Measurements from ENCODE around the gene TPD52L1. TPM values are rescaled to one million over a fixed set of nuclear protein-coding genes. Genes with fewer than 3 reads are reported as not detected.

Gene TPD52L1
- total and polyA plus RNA-seq, 4 donors, result 16.5 to 55.1 (median 22.4) TPM

- H3K9me3 ChIP-seq (ENCODE audit: control insufficient read depth, insufficient read depth, low read length), result no peaks in the 10 kb centered on the region
- H3K4me1 ChIP-seq (ENCODE audit: control insufficient read depth, insufficient read depth, low read length), result no peaks in the 10 kb centered on the region
- 100% methylated on average over 1 of the region's 2 CpGs for WGBS (ENCODE audit: insufficient coverage)
- DNase-seq (ENCODE audit: low read depth in 4 of 6, low spot score in 6 of 6), result no peak
- H3K36me3 ChIP-seq (ENCODE audit: control insufficient read depth, insufficient read depth, low read length), result no peaks in the 10 kb centered on the region
- no peak overlapping the region for H3K4me3 ChIP-seq (ENCODE audit: low read depth, low read length)
- H3K27me3 ChIP-seq (ENCODE audit: control insufficient read depth, insufficient read depth, low read length), result no peaks in the 10 kb centered on the region
- H3K27ac ChIP-seq (ENCODE audit: low read depth, low read length), result no peak overlapping the region
Measured at GRCh38 chr6:125253881-125254280, 100.3 kb downstream of the TPD52L1 start.

GRCh38 chr6:125254321-125254720 lies 100.7 kb downstream of the TPD52L1 start:
- no peaks in the 10 kb centered on the region for H3K36me3 ChIP-seq (ENCODE audit: control insufficient read depth, insufficient read depth, low read length)
- H3K27ac ChIP-seq (ENCODE audit: low read depth, low read length), result no peak overlapping the region
- no peaks in the 10 kb centered on the region for H3K9me3 ChIP-seq (ENCODE audit: control insufficient read depth, insufficient read depth, low read length)
- no peak for DNase-seq (ENCODE audit: low read depth in 4 of 6, low spot score in 6 of 6)
- 100% methylated on average over 1 of the region's 3 CpGs for WGBS (ENCODE audit: insufficient coverage)
- H3K4me3 ChIP-seq (ENCODE audit: low read depth, low read length), result no peak overlapping the region
- no peaks in the 10 kb centered on the region for H3K4me1 ChIP-seq (ENCODE audit: control insufficient read depth, insufficient read depth, low read length)
- no peaks in the 10 kb centered on the region for H3K27me3 ChIP-seq (ENCODE audit: control insufficient read depth, insufficient read depth, low read length)

- WGBS (ENCODE audit: insufficient coverage), result 90% methylated on average over 3 of the region's 3 CpGs
- Histone ChIP-seq H3K9me3 (ENCODE audit: control insufficient read depth, insufficient read depth, low read length) (no peaks in the 10 kb centered on the region), H3K36me3 (ENCODE audit: control insufficient read depth, insufficient read depth, low read length) (no peaks in the 10 kb centered on the region), H3K4me1 (ENCODE audit: control insufficient read depth, insufficient read depth, low read length) (no peaks in the 10 kb centered on the region), H3K27ac (ENCODE audit: low read depth, low read length) (no peak overlapping the region), H3K27me3 (ENCODE audit: control insufficient read depth, insufficient read depth, low read length) (no peaks in the 10 kb centered on the region), H3K4me3 (ENCODE audit: low read depth, low read length) (no peak overlapping the region)
- no peak for DNase-seq (ENCODE audit: low read depth in 4 of 6, low spot score in 6 of 6)
Measured at GRCh38 chr6:125255201-125255600, 101.6 kb downstream of the TPD52L1 start.

- Histone ChIP-seq H3K4me1 (ENCODE audit: control insufficient read depth, insufficient read depth, low read length) (no peaks in the 10 kb centered on the region), H3K9me3 (ENCODE audit: control insufficient read depth, insufficient read depth, low read length) (no peaks in the 10 kb centered on the region), H3K27me3 (ENCODE audit: control insufficient read depth, insufficient read depth, low read length) (no peaks in the 10 kb centered on the region), H3K4me3 (ENCODE audit: low read depth, low read length) (no peak overlapping the region), H3K27ac (ENCODE audit: low read depth, low read length) (no peak overlapping the region), H3K36me3 (ENCODE audit: control insufficient read depth, insufficient read depth, low read length) (no peaks in the 10 kb centered on the region)
- no CpG with 5 or more reads among the region's 3 CpGs for WGBS (ENCODE audit: insufficient coverage)
- no peak for DNase-seq (ENCODE audit: low read depth in 4 of 6, low spot score in 6 of 6)
Measured at GRCh38 chr6:125257351-125257750, 103.8 kb downstream of the TPD52L1 start.

- no peaks in the 10 kb centered on the region for H3K27me3 ChIP-seq (ENCODE audit: control insufficient read depth, insufficient read depth, low read length)
- no peak overlapping the region for H3K4me3 ChIP-seq (ENCODE audit: low read depth, low read length)
- H3K4me1 ChIP-seq (ENCODE audit: control insufficient read depth, insufficient read depth, low read length), result no peaks in the 10 kb centered on the region
- no peaks in the 10 kb centered on the region for H3K9me3 ChIP-seq (ENCODE audit: control insufficient read depth, insufficient read depth, low read length)
- DNase-seq (ENCODE audit: low read depth in 4 of 6, low spot score in 6 of 6), result no peak
- no peak overlapping the region for H3K27ac ChIP-seq (ENCODE audit: low read depth, low read length)
- no CpG with 5 or more reads among the region's 2 CpGs for WGBS (ENCODE audit: insufficient coverage)
- H3K36me3 ChIP-seq (ENCODE audit: control insufficient read depth, insufficient read depth, low read length), result no peaks in the 10 kb centered on the region
Measured at GRCh38 chr6:125258651-125259353, 105.2 kb downstream of the TPD52L1 start.

GRCh38 chr6:125259354-125259736 lies 105.8 kb downstream of the TPD52L1 start:
- DNase-seq (ENCODE audit: low read depth in 4 of 6, low spot score in 6 of 6), result no peak
- 88% methylated on average over 2 of the region's 2 CpGs for WGBS (ENCODE audit: insufficient coverage)
- no peaks in the 10 kb centered on the region for H3K36me3 ChIP-seq (ENCODE audit: control insufficient read depth, insufficient read depth, low read length)

GRCh38 chr6:125262016-125263013 lies 108.7 kb downstream of the TPD52L1 start:
- no peak overlapping the region for H3K4me3 ChIP-seq (ENCODE audit: low read depth, low read length)
- H3K4me1 ChIP-seq (ENCODE audit: control insufficient read depth, insufficient read depth, low read length), result no peaks in the 10 kb centered on the region
- 95% methylated on average over 7 of the region's 12 CpGs for WGBS (ENCODE audit: insufficient coverage)
- DNase-seq (ENCODE audit: low read depth in 4 of 6, low spot score in 6 of 6), result no peak
- no peaks in the 10 kb centered on the region for H3K36me3 ChIP-seq (ENCODE audit: control insufficient read depth, insufficient read depth, low read length)
- H3K9me3 ChIP-seq (ENCODE audit: control insufficient read depth, insufficient read depth, low read length), result no peaks in the 10 kb centered on the region
- no peaks in the 10 kb centered on the region for H3K27me3 ChIP-seq (ENCODE audit: control insufficient read depth, insufficient read depth, low read length)
- no peak overlapping the region for H3K27ac ChIP-seq (ENCODE audit: low read depth, low read length)

More at GRCh38 chr6:125259354-125259736, 105.8 kb downstream of the TPD52L1 start:
- no peaks in the 10 kb centered on the region for H3K4me1 ChIP-seq (ENCODE audit: control insufficient read depth, insufficient read depth, low read length)
- no peak overlapping the region for H3K27ac ChIP-seq (ENCODE audit: low read depth, low read length)
- no peaks in the 10 kb centered on the region for H3K9me3 ChIP-seq (ENCODE audit: control insufficient read depth, insufficient read depth, low read length)
- H3K4me3 ChIP-seq (ENCODE audit: low read depth, low read length), result no peak overlapping the region
- H3K27me3 ChIP-seq (ENCODE audit: control insufficient read depth, insufficient read depth, low read length), result no peaks in the 10 kb centered on the region

GRCh38 chr6:125264476-125264875 lies 110.9 kb downstream of the TPD52L1 start:
- Histone ChIP-seq H3K36me3 (ENCODE audit: control insufficient read depth, insufficient read depth, low read length) (no peaks in the 10 kb centered on the region), H3K9me3 (ENCODE audit: control insufficient read depth, insufficient read depth, low read length) (no peaks in the 10 kb centered on the region), H3K4me1 (ENCODE audit: control insufficient read depth, insufficient read depth, low read length) (no peaks in the 10 kb centered on the region), H3K27me3 (ENCODE audit: control insufficient read depth, insufficient read depth, low read length) (no peaks in the 10 kb centered on the region), H3K4me3 (ENCODE audit: low read depth, low read length) (no peak overlapping the region), H3K27ac (ENCODE audit: low read depth, low read length) (no peak overlapping the region)
- DNase-seq (ENCODE audit: low read depth in 4 of 6, low spot score in 6 of 6), result no peak
- WGBS (ENCODE audit: insufficient coverage), result no CpG with 5 or more reads among the region's 4 CpGs

- Histone ChIP-seq H3K27me3 (ENCODE audit: control insufficient read depth, insufficient read depth, low read length) (no peaks in the 10 kb centered on the region), H3K4me3 (ENCODE audit: low read depth, low read length) (no peak overlapping the region), H3K9me3 (ENCODE audit: control insufficient read depth, insufficient read depth, low read length) (no peaks in the 10 kb centered on the region), H3K4me1 (ENCODE audit: control insufficient read depth, insufficient read depth, low read length) (no peaks in the 10 kb centered on the region), H3K27ac (ENCODE audit: low read depth, low read length) (no peak overlapping the region), H3K36me3 (ENCODE audit: control insufficient read depth, insufficient read depth, low read length) (peaks cover 9% of the 10 kb centered on the region)
- WGBS (ENCODE audit: insufficient coverage), result 84% methylated on average over 11 of the region's 12 CpGs
- no peak for DNase-seq (ENCODE audit: low read depth in 4 of 6, low spot score in 6 of 6)
Measured at GRCh38 chr6:125267806-125268523, 114.4 kb downstream of the TPD52L1 start.

Data from spinal cord (tissue), 10 donors.